ENCODE measurements around the gene CEACAM4.

Gene CEACAM4

DNA sequence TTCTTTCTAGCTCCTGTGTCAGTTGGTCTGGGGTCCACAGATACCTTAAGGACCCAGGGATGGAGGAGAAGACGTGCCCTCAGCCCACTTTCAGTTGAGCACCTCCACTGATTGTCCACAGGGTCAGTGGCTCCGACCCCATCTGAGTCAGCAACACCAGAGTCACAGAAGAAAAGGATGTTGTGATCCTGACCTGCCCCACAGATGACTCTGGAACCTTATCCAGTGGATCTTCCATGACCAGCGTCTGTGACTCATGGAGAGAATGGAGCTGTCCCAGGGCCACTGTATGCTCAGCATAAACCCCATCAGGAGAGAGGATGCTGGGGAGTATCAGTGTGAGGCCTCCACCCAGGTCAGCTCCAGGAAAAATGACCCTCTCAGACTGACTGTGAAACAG is 22.0 kb downstream of the CEACAM4 start:
- TF ChIP-seq POLR2A (IDR thresholded peaks at IDR 0.05; ENCODE audit: low read depth, low read length): no peak
- FAIRE-seq (no peak), DNase-seq (ENCODE audit: insufficient read length, low spot score) (no peak)

GRCh38 chr19:41601771-41602170 is 25.1 kb downstream of the CEACAM4 start:
- no peak for DNase-seq (ENCODE audit: insufficient read length, low spot score)
- TF ChIP-seq POLR2A (IDR thresholded peaks at IDR 0.05; ENCODE audit: low read depth, low read length): no peak
- FAIRE-seq: no peak

- FAIRE-seq: no peak
- no peak for DNase-seq (ENCODE audit: insufficient read length, low spot score)
- no peak for TF ChIP-seq POLR2A (IDR thresholded peaks at IDR 0.05; ENCODE audit: low read depth, low read length)
Measured at GRCh38 chr19:41599175-41599966, 27.5 kb downstream of the CEACAM4 start.

DNA sequence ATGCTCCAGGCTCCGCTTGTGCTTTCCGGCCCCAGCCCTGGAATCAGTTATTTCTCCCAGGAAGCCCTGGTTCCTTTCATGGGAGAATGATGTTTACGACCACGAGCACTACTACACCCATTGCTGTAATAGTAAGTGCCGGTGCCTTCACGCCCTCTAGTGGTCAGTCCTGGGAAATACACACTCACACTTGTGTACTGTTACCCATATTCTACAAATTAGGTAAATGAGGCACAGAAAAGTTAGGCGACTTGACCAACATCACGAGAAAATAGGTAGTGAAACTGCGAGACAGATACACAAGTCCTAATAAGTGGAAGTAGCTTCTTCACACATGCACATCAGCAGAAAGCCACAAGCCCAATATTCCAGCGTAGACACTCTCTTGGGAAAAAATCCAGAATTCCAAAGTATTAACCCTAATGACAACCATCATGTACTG is 29.3 kb downstream of the CEACAM4 start:
- FAIRE-seq (peak; percentile 84), DNase-seq (ENCODE audit: insufficient read length, low spot score) (peak; percentile 80)
- TF ChIP-seq POLR2A (IDR thresholded peaks at IDR 0.05; ENCODE audit: low read depth, low read length): no peak

DNA sequence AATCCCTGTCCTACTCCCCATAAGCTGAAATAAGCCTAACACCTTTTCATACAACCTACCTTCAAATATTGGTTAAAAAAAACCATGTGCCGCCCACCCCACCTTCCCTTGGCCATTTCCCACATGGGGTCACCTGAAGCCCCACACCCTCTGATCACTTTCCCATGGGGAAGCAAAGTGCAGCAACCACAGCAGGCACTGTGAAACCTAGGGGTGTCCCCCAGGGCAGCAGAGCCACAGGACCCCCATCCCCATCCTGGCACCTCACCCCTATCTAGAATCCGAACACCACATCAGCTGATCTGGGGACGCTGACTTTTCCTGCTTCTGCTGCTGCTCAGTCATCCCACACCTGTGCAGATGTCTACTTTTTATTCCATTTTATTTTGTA is 31.0 kb downstream of the CEACAM4 start:
- FAIRE-seq (no peak), DNase-seq (ENCODE audit: insufficient read length, low spot score) (no peak)
- TF ChIP-seq POLR2A (IDR thresholded peaks at IDR 0.05; ENCODE audit: low read depth, low read length): no peak

DNA sequence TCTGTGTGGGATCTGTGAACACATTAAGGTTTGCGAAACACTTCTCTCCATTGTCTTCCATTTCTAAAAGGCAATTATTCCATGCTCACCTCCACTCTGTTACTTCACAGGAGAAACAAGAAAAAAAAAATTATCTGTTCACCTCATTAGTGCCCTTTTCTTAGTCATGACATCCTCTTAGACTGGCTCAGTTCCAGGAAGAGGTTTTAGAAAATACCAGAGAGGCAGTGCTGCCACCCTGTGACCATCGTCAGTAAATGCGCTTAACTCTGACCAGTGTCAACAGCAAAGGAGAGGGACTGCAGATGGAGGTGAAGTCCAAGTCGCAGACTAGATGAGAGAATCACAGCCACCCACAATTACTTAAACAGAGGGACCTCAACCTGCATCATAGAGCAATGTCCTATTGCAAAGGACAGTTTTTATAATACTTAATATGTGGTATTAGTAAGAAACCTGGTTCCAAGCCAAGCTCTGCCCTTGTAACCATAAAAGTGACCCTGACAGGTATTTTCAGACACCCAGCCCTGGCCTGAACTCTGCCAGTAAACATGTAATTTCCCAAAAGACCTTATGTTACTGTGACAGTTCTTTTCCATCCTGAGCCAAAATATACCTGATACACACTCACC is 31.5 kb downstream of the CEACAM4 start:
- peak; percentile 74 for DNase-seq (ENCODE audit: insufficient read length, low spot score)
- FAIRE-seq: peak; percentile 89
- TF ChIP-seq POLR2A (IDR thresholded peaks at IDR 0.05; ENCODE audit: low read depth, low read length): no peak

DNA sequence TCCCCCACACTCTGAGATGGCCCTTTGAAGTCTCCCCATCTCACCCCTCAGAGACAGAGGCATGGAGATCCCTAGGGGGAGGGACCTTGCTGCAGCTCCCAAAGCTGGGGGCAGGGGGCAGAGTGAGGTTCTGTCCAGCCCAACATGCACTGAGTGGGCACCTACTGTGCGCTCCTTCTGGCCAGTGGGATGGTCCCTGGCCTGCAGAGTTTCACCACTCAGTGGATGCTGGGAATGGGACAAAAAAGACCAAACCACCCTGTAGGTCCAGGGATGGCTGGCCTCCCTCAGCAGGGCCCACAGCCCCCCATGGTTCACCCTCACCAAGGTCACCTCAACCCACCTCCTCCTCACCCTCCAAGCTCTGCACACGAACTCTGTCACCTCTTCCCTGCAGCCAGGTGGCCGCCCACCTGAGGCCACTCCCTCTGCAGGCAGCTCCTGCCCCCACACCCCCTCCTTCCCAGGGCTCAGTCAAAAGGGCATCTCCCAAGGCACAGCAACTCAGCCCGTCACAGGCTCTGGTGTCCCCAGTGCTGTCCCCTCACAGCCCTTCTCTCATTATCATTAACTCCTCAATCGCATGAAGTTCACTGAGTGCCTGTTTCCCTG is 34.8 kb downstream of the CEACAM4 start:
- DNase-seq (ENCODE audit: insufficient read length, low spot score): no peak
- no peak for TF ChIP-seq POLR2A (IDR thresholded peaks at IDR 0.05; ENCODE audit: low read depth, low read length)
- no peak for FAIRE-seq

DNA sequence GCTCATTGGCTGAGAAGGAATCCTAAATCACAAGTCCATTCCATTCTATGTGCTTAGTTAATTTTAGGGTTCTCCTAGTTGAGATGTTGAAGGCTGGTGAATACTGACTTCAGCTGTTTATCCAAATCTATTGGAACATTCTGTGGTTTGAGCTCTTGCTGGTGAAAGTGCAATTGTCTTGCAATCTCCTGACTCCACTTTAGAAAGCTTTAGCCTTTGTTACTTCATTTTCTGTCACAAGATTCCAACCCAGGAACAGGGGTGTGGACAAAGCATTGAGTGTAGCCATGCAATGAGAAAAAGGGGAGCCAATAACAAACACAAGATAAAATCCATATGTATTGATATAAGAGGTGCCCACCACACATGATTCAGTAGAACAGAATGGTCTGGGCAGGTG is 35.9 kb downstream of the CEACAM4 start:
- DNase-seq (ENCODE audit: insufficient read length, low spot score) (no peak), FAIRE-seq (no peak)
- TF ChIP-seq POLR2A (IDR thresholded peaks at IDR 0.05; ENCODE audit: low read depth, low read length): no peak

- no peak for FAIRE-seq
- no peak for TF ChIP-seq POLR2A (IDR thresholded peaks at IDR 0.05; ENCODE audit: low read depth, low read length)
- no peak for DNase-seq (ENCODE audit: insufficient read length, low spot score)
Measured at GRCh38 chr19:41589371-41589770, 37.5 kb downstream of the CEACAM4 start.

GRCh38 chr19:41588497-41589209 is 38.2 kb downstream of the CEACAM4 start:
- DNase-seq (ENCODE audit: insufficient read length, low spot score) (peak; percentile 39), FAIRE-seq (no peak)
- TF ChIP-seq POLR2A (IDR thresholded peaks at IDR 0.05; ENCODE audit: low read depth, low read length): no peak

DNA sequence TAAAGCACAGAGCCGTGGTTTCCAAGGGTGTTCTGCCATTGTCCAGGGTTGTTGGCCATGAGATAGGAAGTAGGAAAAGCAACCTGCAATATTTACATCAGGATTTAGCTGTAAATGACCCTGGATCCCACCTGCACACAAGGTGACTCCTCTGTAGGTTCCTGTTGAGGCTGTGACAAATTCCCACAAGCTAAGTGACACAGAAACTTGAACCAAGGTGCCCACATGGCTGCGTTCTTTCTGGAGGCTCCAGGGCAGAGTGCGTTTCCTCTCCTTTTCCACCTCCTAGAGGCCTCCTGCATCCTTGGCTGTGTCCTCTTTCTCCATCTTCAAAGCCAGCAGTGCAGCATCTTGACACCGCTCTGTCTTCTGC is 39.0 kb downstream of the CEACAM4 start:
- DNase-seq (ENCODE audit: insufficient read length, low spot score) (no peak), FAIRE-seq (no peak)
- TF ChIP-seq POLR2A (IDR thresholded peaks at IDR 0.05; ENCODE audit: low read depth, low read length): no peak

GRCh38 chr19:41587101-41587837 is 39.6 kb downstream of the CEACAM4 start:
- no peak for FAIRE-seq
- no peak for TF ChIP-seq POLR2A (IDR thresholded peaks at IDR 0.05; ENCODE audit: low read depth, low read length)
- DNase-seq (ENCODE audit: insufficient read length, low spot score): no peak

DNA sequence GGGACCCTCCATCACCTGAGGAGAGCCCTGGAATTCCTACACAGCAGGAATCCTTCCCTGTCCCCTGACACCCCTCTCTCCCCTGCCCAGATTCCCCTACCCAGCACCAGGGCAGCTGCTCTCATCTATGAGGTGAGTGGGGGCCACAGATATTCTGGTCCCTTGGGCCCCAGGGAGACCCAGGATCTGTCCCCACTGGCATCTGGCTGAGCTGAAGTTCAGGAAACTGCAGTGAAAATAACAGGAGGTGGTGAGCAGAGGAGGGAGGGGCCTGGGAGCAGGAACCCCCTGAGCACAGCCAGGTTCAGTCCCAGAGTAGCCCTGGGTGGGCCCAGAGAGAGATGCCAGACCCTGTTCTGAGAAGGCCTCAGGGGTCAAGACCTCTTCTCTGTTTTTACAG is 40.8 kb downstream of the CEACAM4 start:
- no peak for TF ChIP-seq POLR2A (IDR thresholded peaks at IDR 0.05; ENCODE audit: low read depth, low read length)
- DNase-seq (ENCODE audit: insufficient read length, low spot score) (no peak), FAIRE-seq (no peak)
